Measurements from ENCODE around the gene OR51I2.

Gene OR51I2

GRCh38 chr11:5476186-5476819 lies 27.2 kb downstream of the OR51I2 start:
- H3K4me1 ChIP-seq (ENCODE audit: insufficient read depth, low read length) = no peaks in the 10 kb centered on the region
- H3K9me3 ChIP-seq (ENCODE audit: insufficient read depth, low read depth, low read length) = no peaks in the 10 kb centered on the region
- no peak overlapping the region for H3K27ac ChIP-seq (ENCODE audit: low read depth, low read length)
- WGBS = 85% methylated on average over 1 of the region's 2 CpGs
- no peaks in the 10 kb centered on the region for H3K36me3 ChIP-seq (ENCODE audit: insufficient read depth, low read length)
- no peak overlapping the region for H3K4me3 ChIP-seq (ENCODE audit: low read length)
- no peaks in the 10 kb centered on the region for H3K27me3 ChIP-seq (ENCODE audit: insufficient read depth, low read length)
- H3K9ac ChIP-seq (ENCODE audit: low read depth, low read length) = no peak overlapping the region

GRCh38 chr11:5486003-5486402 lies 36.9 kb downstream of the OR51I2 start:
- Histone ChIP-seq H3K27ac (ENCODE audit: low read depth, low read length) (no peak overlapping the region), H3K36me3 (ENCODE audit: insufficient read depth, low read length) (no peaks in the 10 kb centered on the region), H3K4me3 (ENCODE audit: low read length) (no peak overlapping the region), H3K9ac (ENCODE audit: low read depth, low read length) (no peak overlapping the region), H3K27me3 (ENCODE audit: insufficient read depth, low read length) (no peaks in the 10 kb centered on the region), H3K4me1 (ENCODE audit: insufficient read depth, low read length) (no peaks in the 10 kb centered on the region), H3K9me3 (ENCODE audit: insufficient read depth, low read depth, low read length) (no peaks in the 10 kb centered on the region)
- WGBS = 94% methylated on average over 3 of the region's 3 CpGs

- no peak overlapping the region for H3K4me3 ChIP-seq (ENCODE audit: low read length)
- H3K27ac ChIP-seq (ENCODE audit: low read depth, low read length) = no peak overlapping the region
- H3K4me1 ChIP-seq (ENCODE audit: insufficient read depth, low read length) = no peaks in the 10 kb centered on the region
- no peaks in the 10 kb centered on the region for H3K27me3 ChIP-seq (ENCODE audit: insufficient read depth, low read length)
- WGBS = 80% methylated on average over 2 of the region's 3 CpGs
- H3K9me3 ChIP-seq (ENCODE audit: insufficient read depth, low read depth, low read length) = no peaks in the 10 kb centered on the region
- no peaks in the 10 kb centered on the region for H3K36me3 ChIP-seq (ENCODE audit: insufficient read depth, low read length)
- H3K9ac ChIP-seq (ENCODE audit: low read depth, low read length) = no peak overlapping the region
Measured at GRCh38 chr11:5486421-5486820, 37.3 kb downstream of the OR51I2 start.

- Histone ChIP-seq H3K27me3 (ENCODE audit: insufficient read depth, low read length) (no peaks in the 10 kb centered on the region), H3K4me1 (ENCODE audit: insufficient read depth, low read length) (no peaks in the 10 kb centered on the region), H3K4me3 (ENCODE audit: low read length) (no peak within 1 kb of the TSS), H3K9ac (ENCODE audit: low read depth, low read length) (no peak within 1 kb of the TSS), H3K36me3 (ENCODE audit: insufficient read depth, low read length) (no peaks in the 10 kb centered on the region), H3K27ac (ENCODE audit: low read depth, low read length) (no peak within 1 kb of the TSS), H3K9me3 (ENCODE audit: insufficient read depth, low read depth, low read length) (no peaks in the 10 kb centered on the region)
Measured at GRCh38 chr11:5488385-5488784, 39.3 kb downstream of the OR51I2 start, which contains the start of gene OR52D1. Gene OR52D1 (plus strand): TSS chr11:5488685. CDS start chr11:5488707, 22 bp downstream.

- Histone ChIP-seq H3K4me3 (ENCODE audit: low read length) (no peak overlapping the region), H3K4me1 (ENCODE audit: insufficient read depth, low read length) (no peaks in the 10 kb centered on the region), H3K9ac (ENCODE audit: low read depth, low read length) (no peak overlapping the region), H3K36me3 (ENCODE audit: insufficient read depth, low read length) (no peaks in the 10 kb centered on the region), H3K27ac (ENCODE audit: low read depth, low read length) (no peak overlapping the region), H3K9me3 (ENCODE audit: insufficient read depth, low read depth, low read length) (no peaks in the 10 kb centered on the region), H3K27me3 (ENCODE audit: insufficient read depth, low read length) (no peaks in the 10 kb centered on the region)
- WGBS = 93% methylated on average over 4 of the region's 4 CpGs
Measured at GRCh38 chr11:5488798-5489399, 39.8 kb downstream of the OR51I2 start.

- Histone ChIP-seq H3K9ac (ENCODE audit: low read depth, low read length) (no peak overlapping the region), H3K36me3 (ENCODE audit: insufficient read depth, low read length) (no peaks in the 10 kb centered on the region), H3K27me3 (ENCODE audit: insufficient read depth, low read length) (no peaks in the 10 kb centered on the region), H3K9me3 (ENCODE audit: insufficient read depth, low read depth, low read length) (no peaks in the 10 kb centered on the region), H3K4me1 (ENCODE audit: insufficient read depth, low read length) (no peaks in the 10 kb centered on the region), H3K27ac (ENCODE audit: low read depth, low read length) (no peak overlapping the region), H3K4me3 (ENCODE audit: low read length) (no peak overlapping the region)
- WGBS = 70% methylated on average over 4 of the region's 5 CpGs
Measured at GRCh38 chr11:5489576-5490357, 40.6 kb downstream of the OR51I2 start.

- Histone ChIP-seq H3K27me3 (ENCODE audit: insufficient read depth, low read length) (no peaks in the 10 kb centered on the region), H3K4me3 (ENCODE audit: low read length) (no peak overlapping the region), H3K4me1 (ENCODE audit: insufficient read depth, low read length) (no peaks in the 10 kb centered on the region), H3K36me3 (ENCODE audit: insufficient read depth, low read length) (no peaks in the 10 kb centered on the region), H3K9me3 (ENCODE audit: insufficient read depth, low read depth, low read length) (no peaks in the 10 kb centered on the region), H3K27ac (ENCODE audit: low read depth, low read length) (no peak overlapping the region), H3K9ac (ENCODE audit: low read depth, low read length) (no peak overlapping the region)
- 90% methylated on average over 2 of the region's 2 CpGs for WGBS
Measured at GRCh38 chr11:5499671-5500070, 50.5 kb downstream of the OR51I2 start.

- no peaks in the 10 kb centered on the region for H3K9me3 ChIP-seq (ENCODE audit: insufficient read depth, low read depth, low read length)
- 99% methylated on average over 6 of the region's 6 CpGs for whole genome bisulfite sequencing
- no peak overlapping the region for H3K9ac ChIP-seq (ENCODE audit: low read depth, low read length)
- H3K4me3 ChIP-seq (ENCODE audit: low read length) = no peak overlapping the region
- no peaks in the 10 kb centered on the region for H3K36me3 ChIP-seq (ENCODE audit: insufficient read depth, low read length)
- H3K27ac ChIP-seq (ENCODE audit: low read depth, low read length) = no peak overlapping the region
- H3K27me3 ChIP-seq (ENCODE audit: insufficient read depth, low read length) = no peaks in the 10 kb centered on the region
- no peaks in the 10 kb centered on the region for H3K4me1 ChIP-seq (ENCODE audit: insufficient read depth, low read length)
Measured at GRCh38 chr11:5500393-5500801, 51.3 kb downstream of the OR51I2 start.

- no peaks in the 10 kb centered on the region for H3K9me3 ChIP-seq (ENCODE audit: insufficient read depth, low read depth, low read length)
- H3K36me3 ChIP-seq (ENCODE audit: insufficient read depth, low read length) = no peaks in the 10 kb centered on the region
- no peaks in the 10 kb centered on the region for H3K4me1 ChIP-seq (ENCODE audit: insufficient read depth, low read length)
- H3K27me3 ChIP-seq (ENCODE audit: insufficient read depth, low read length) = no peaks in the 10 kb centered on the region
- no peak overlapping the region for H3K4me3 ChIP-seq (ENCODE audit: low read length)
- H3K9ac ChIP-seq (ENCODE audit: low read depth, low read length) = no peak overlapping the region
- 96% methylated on average over 2 of the region's 2 CpGs for WGBS
- H3K27ac ChIP-seq (ENCODE audit: low read depth, low read length) = no peak overlapping the region
Measured at GRCh38 chr11:5504403-5504921, 55.3 kb downstream of the OR51I2 start.

GRCh38 chr11:5505363-5506048 lies 56.4 kb downstream of the OR51I2 start:
- H3K4me3 ChIP-seq (ENCODE audit: low read length) = no peak overlapping the region
- 94% methylated on average over 9 of the region's 9 CpGs for WGBS

More at GRCh38 chr11:5505363-5506048, 56.4 kb downstream of the OR51I2 start:
- no peak overlapping the region for H3K27ac ChIP-seq (ENCODE audit: low read depth, low read length)
- no peaks in the 10 kb centered on the region for H3K9me3 ChIP-seq (ENCODE audit: insufficient read depth, low read depth, low read length)
- no peaks in the 10 kb centered on the region for H3K4me1 ChIP-seq (ENCODE audit: insufficient read depth, low read length)
- no peak overlapping the region for H3K9ac ChIP-seq (ENCODE audit: low read depth, low read length)
- H3K27me3 ChIP-seq (ENCODE audit: insufficient read depth, low read length) = no peaks in the 10 kb centered on the region
- no peaks in the 10 kb centered on the region for H3K36me3 ChIP-seq (ENCODE audit: insufficient read depth, low read length)
